HEK293T (cell line): ENCODE measurements around the gene ZCCHC14.

Experiments used
- CTBP1 ChIP-seq: fragments of 450-650 bp; IDR thresholded peaks from 2 replicates; pipeline ENCODE4 v1.6.1; 2016; ENCODE audit warnings: borderline replicate concordance
- ELF4 ChIP-seq: fragments of 450-650 bp; IDR thresholded peaks from 2 replicates; pipeline ENCODE4 v1.6.1; 2017; ENCODE audit warnings: antibody characterized with exemption
- FOXA1 ChIP-seq: fragments of 450-650 bp; IDR thresholded peaks from 2 replicates; pipeline ENCODE4 v1.6.1; 2016; ENCODE audit warnings: mild to moderate bottlenecking
- FOXK2 ChIP-seq: fragments of 450-650 bp; IDR thresholded peaks from 2 replicates; pipeline ENCODE4 v1.6.1; 2016; ENCODE audit warnings: mild to moderate bottlenecking
- FOXM1 ChIP-seq: fragments of 450-650 bp; IDR thresholded peaks from 2 replicates; pipeline ENCODE4 v1.6.1; 2017; ENCODE audit warnings: mild to moderate bottlenecking, borderline replicate concordance
- SP1 ChIP-seq: fragments of 450-650 bp; IDR thresholded peaks from 2 replicates; pipeline ENCODE4 v1.6.1; 2017
- TARDBP ChIP-seq: fragments of 450-650 bp; IDR thresholded peaks from 2 replicates; pipeline ENCODE4 v1.6.1; 2016
- ZNF384 ChIP-seq: fragments of 450-650 bp; IDR thresholded peaks from 2 replicates; pipeline ENCODE4 v1.6.1; 2016
- TF ChIP-seq, protein P1 (sequence below): fragments of 450-650 bp; IDR thresholded peaks from 2 replicates; pipeline ENCODE4 v1.6.1; 2016

DNA sequence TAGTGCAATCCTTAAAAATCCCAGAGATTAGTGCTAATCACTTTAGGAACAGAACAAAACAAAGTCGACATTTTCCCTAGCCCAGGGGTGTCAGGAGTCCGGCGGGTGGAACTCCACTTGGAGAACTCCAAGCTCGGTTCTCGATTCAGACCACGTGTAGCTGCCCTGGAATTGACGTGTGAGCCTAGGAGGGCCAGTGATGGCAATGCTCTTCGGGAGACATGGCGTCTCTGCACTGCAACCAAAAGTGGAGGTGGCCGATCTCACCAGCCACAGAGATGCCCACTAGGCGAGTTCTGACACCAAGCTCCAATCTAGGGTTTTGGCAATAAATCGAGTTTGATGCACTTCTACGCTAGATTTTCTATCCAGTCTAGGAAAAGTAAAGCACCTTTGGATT lies 83.0 kb downstream of the ZCCHC14 start:
- TF ChIP-seq FOXM1 (no peak), ELF4 (no peak), ZNF384 (no peak), FOXA1 (no peak), TARDBP (no peak), SP1 (no peak), CTBP1 (no peak), FOXK2 (no peak)
- TF ChIP-seq, protein P1, sequence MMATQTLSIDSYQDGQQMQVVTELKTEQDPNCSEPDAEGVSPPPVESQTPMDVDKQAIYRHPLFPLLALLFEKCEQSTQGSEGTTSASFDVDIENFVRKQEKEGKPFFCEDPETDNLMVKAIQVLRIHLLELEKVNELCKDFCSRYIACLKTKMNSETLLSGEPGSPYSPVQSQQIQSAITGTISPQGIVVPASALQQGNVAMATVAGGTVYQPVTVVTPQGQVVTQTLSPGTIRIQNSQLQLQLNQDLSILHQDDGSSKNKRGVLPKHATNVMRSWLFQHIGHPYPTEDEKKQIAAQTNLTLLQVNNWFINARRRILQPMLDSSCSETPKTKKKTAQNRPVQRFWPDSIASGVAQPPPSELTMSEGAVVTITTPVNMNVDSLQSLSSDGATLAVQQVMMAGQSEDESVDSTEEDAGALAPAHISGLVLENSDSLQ: no peak
